Prostate gland (tissue), 2 donors: Measurements from ENCODE around the gene KCNK7.

Experiments
- CTCF ChIP-seq, 4 experiments: fragments of 200-600 bp in 2 of 4; fragments of 450-650 bp in 2 of 4; sonication (generic) in 2 of 4; IDR thresholded peaks; 1 replicate in 3 of 4; 2 replicates in 1 of 4; pipeline ENCODE4 v1.5.1; 2016 to 2019; ENCODE audit warnings: antibody characterized with exemption in 4 of 4, mild to moderate bottlenecking in 2 of 4, moderate library complexity in 2 of 4
- POLR2AphosphoS5 ChIP-seq: sonication (generic); formaldehyde crosslinking; IDR thresholded peaks from one replicate; pipeline ENCODE4 v1.6.1; 2017; ENCODE audit warnings: antibody characterized with exemption

DNA sequence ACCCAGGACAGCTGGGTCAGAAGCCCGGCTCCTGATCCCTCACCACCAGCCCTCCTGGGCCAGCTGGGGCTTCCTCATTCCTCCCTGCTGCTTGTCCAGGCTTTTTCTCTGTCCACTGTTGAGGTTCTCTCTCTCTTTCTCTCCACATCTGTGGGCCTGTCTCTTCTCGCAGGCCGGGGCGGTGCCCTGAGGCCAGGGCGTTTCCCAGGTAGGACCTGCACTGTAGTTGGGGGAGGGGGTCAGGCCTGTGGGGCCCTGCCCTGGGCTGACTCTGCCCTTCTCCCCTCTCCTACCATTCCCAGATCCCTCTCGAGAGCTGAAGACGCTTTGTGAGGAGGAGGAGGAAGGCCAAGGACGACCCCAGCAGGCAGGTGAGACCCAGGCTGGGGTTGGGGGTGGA lies 14.8 kb downstream of the KCNK7 start:
- TF ChIP-seq POLR2AphosphoS5 (no peak), CTCF (IDR thresholded peaks at IDR 0.05) (no peak)
